HG03565 (cell line): Measurements from ENCODE around the gene SOCS6.
"Not testable (repeated sequence)": the region's sequence is repeated elsewhere in the genome, so short reads cannot be mapped to it uniquely, and the experiment has no call there.

ENCODE experiments used
- ATAC-seq: cut with Tn5 transposase; IDR thresholded peaks from one replicate; pipeline ENCODE4 v1.9.1; 2021; ENCODE audit warnings: mild to moderate bottlenecking, moderate library complexity; ENCODE audit not compliant: unreplicated experiment

Gene SOCS6

DNA sequence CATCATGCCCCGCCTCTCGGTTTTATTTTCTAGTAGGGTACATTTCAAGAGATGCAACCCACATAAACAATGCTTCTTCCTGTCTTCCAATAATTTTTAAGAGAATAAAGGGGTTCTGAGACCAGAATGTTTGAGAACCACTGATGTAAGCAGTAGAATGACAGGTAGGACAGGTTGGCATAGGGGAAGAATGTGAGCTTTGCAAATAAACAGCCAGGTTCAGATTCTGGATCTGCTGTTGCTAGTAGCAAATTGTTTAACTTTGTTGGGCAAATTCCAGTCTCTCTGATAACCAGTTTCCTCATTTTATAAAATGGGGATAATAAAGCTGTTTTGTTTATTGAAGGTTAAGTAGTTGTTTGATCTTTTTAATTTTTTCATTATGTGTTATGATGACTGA is 32.8 kb downstream of the SOCS6 start:
- ATAC-seq: no peak

DNA sequence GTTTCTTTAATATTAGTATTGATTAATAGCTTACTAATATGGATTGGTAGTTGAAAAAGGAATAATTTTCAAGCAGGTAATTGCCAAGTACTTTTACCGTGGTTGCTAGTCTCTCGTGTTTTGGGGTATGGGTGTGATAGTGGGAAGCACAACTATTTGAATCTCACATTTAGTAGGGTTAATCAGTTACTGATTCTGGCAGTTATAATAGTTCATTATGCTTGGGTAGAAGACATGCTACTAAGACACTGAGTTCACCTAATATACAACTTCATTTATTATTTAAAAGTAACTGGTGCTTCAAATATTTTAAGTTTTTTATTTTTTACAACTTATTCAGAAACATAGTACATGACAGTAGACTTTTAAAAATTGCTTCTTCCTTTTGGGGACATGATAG is 33.5 kb downstream of the SOCS6 start:
- no peak for ATAC-seq

DNA sequence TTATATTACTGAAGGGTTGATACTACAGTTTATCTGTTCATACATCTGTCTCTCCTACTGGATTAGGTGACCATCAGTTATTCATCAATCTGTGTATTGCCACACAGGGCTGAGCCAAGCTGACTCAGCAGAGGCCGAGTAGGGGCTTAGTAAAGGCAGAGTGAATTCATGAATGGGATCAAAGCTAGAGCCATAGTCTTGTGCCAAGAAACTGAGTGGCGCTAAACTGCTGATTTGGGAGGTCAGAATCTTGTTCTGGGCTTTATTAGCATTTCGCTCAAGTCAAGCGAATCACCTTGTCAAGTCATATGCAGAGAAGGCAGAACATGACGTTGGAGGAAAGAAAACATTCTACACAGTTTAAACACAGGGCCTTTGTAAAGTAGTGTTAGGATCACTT is 34.1 kb downstream of the SOCS6 start:
- no peak for ATAC-seq

DNA sequence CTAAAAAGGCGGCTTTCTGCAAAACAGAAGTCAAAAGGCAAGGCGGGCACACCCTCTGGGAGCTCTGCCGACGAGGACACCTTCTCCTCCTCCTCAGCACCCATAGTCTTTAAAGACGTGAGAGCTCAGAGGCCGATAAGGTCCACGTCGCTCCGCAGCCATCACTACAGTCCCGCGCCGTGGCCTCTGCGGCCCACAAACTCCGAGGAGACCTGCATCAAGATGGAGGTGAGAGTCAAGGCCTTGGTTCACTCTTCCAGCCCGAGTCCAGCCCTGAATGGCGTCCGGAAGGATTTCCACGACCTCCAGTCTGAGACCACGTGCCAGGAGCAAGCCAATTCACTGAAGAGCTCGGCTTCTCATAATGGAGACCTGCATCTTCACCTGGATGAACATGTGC is 36.1 kb downstream of the SOCS6 start:
- no peak for ATAC-seq

DNA sequence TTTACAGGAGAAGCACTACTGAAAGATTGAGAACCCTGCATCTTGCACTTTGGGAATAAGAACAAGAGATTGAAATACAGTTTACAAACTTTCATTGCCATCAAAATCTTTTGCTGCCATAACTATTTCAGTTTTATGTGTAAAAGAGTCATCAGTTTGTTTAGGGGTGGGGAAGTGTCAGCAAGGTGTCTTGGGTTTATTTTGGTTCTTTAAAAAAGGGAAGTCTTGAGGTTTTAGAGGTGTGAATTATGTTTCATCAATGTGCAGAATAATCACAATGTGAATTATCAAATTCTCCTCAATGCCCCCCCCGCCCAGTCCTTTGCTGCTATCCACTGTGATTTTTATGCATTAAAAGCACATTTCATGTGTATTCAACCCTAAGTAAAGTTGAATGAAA is 37.4 kb downstream of the SOCS6 start:
- ATAC-seq: no peak

DNA sequence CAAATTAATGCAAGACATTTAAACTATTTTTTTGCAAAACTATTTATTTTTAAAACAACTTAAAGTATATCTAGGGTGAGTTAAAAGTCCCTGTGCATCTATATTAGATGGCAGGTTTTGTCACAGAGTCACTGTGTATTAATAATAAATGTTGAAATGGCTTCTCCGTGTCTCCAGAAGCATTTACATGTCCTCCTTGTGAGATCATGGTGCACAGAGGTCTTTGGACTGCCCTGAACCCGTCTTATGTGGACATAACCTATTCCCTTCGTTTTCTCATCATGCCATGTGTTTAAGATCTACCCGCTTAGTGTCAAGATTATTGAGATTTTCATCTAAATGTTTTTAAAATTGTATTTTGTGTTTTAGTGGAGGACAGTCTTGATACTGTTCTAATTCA is 39.3 kb downstream of the SOCS6 start:
- no peak for ATAC-seq

DNA sequence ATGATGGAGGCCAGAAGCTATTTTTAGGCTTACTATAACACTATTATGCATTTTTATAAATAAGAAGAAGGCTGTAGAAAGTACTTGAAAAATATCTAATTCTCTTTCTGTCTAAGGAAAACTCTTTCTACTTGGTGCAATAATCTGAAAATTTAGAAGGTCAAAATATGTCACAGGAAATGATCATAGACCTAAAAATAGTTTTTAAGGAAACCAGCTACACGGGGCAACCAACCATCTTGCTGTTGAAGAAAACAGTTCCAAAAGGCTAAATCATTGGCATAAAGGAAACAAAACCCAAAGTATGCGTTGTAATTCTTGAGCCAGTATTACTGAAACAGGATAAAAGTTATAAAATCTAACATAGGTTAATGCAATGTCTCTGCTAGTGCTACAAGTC is 40.2 kb downstream of the SOCS6 start:
- no peak for ATAC-seq

DNA sequence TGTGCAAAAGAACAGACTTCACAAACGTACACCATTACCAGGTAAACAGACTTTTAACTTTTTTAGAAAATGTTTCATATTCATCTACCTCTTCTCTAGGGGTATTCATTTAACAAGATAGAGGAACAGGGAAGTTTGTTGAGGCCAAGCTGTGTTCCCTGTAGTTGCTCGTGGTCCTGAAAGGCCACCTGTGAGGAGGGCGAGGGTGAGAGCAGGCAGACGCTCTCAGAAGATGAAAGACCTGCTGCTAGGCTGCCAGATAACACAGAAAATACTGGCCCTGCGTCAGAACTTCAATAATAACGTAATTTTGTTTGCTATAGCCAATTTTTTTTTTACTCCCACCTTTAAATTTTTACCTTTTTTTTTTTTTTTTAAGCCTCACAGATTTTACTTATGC is 42.0 kb downstream of the SOCS6 start:
- ATAC-seq: no peak

DNA sequence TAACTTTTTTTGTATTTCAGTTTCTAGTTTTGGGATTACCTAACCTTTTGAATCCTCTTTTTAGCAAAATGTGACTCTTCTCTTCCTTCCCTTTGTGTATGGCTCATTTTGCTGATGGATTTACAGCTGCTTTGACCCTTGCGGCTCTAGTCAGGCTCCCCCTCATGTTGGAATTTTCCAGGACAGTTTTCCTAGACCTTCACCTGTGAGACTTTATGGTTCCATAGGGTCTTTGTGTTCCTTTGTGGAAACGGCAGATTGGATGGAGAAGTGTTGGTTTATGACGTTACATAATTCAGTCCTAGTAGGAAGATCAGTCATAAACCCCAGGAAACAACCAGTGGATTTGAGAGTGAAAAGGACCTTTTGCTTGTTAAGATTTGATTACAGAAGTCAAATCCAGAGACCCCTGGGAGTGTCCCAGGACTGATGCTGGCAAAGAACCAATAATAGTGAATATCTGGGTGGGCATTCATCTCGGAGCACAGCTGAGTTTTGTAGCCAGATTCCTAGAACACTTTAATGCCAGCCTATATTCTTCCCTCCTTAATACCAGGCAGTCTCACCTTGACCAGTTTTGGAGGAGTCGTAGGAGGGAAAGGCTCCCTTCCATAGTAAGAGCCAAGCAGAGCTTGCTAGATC is 42.7 kb downstream of the SOCS6 start:
- ATAC-seq: no peak

DNA sequence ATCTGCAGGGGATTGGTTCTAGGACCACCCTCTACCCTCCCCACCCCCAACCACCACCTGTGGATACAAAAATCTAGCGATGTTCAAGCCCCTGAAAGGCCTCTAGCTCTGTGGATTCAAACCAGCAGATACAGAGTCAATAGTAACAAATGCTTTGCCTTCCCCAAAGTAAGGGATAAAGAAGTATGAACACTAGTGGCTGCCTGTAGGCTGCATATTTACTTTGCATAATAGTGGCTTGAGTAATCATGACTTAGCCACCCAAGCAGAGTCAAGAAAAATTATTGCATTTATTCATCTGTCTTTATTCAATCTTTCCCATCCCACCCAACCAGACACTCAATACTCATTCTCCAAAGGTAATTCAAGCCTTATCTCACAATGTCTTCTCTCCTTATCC is 43.8 kb downstream of the SOCS6 start:
- no peak for ATAC-seq

DNA sequence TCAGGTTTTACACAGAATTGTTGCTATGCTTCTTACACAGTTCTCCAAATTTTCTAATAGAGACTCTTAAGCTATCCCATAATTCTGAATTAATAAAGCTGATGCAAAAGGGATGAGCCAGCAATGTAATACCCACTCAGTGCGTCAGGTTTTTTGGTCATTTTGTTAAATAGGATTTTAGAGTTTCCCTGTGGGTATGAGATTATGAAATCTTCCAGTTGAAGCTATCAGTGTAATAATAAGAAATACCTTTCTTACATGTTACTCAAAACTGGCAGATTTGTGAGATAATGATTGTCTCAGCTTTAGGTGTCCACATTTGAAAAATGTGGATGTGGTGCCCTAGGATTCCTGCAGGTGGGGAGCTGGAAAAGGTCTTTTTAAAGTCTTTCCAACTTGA is 44.5 kb downstream of the SOCS6 start:
- no peak for ATAC-seq

DNA sequence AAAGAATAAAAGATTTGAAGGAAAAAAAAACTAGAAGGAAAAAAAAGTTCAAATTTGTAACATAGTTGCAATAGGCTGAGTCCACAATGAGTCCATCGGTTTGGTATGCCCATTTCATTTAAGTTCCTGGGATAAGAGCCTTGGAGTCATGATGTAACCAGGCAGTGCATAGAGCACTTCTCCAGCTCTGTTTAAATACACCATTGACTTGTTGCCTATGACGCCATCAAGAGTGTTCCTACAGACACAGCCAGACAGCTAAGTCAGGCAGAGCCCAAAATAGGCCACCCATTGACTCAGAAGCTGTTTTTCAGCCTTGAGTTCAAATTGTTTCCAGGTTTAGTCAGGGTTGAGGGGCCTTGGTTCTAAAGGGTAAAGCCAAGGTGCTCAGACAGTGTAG is 44.9 kb downstream of the SOCS6 start:
- no peak for ATAC-seq

DNA sequence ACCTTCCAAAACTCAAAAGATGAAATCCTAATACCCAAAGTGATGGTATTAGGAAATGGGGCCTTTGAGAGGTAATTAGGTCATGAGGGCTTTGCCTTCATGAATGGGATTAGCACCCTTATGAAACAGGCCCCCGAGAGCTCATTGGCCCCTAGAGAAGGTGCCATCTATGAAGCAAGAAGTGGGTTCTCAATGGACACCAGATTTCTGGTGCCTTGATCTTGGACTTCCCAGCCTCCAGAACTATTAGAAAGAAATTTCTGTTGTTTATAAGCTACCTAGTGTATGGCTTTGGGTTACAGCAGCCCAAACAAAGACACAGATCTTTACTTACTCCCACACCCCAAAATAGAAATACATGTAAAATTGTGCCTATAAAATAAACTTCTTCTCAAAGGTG is 45.4 kb downstream of the SOCS6 start:
- ATAC-seq: no peak

DNA sequence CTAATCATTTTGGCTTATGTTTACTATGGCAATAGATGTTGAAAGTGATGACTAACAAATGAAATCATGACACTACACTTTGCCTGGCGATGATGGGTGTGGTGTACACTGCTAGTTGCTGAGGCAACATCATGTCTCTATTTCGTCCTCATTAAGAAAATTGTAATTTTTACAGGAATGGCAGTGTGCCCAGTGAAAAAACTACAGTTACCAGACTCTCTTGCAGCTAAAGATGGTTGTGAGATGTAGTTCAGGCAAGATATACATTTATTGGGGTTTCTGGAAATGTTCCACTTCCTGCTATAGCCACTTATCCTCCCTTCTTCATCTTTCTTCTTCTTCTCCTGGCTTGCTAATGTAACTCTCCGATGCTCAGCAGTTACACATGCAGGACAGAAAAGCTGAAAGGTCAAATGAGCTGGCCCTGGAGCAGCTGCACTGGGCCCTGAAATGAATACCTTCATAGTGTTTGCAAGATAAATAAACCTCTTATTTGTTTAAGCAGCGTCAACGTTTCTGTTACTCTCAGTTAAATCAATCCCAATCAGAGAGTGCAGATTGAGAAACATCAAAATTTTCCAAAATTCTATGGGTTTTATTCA is 46.0 kb downstream of the SOCS6 start:
- ATAC-seq: no peak

DNA sequence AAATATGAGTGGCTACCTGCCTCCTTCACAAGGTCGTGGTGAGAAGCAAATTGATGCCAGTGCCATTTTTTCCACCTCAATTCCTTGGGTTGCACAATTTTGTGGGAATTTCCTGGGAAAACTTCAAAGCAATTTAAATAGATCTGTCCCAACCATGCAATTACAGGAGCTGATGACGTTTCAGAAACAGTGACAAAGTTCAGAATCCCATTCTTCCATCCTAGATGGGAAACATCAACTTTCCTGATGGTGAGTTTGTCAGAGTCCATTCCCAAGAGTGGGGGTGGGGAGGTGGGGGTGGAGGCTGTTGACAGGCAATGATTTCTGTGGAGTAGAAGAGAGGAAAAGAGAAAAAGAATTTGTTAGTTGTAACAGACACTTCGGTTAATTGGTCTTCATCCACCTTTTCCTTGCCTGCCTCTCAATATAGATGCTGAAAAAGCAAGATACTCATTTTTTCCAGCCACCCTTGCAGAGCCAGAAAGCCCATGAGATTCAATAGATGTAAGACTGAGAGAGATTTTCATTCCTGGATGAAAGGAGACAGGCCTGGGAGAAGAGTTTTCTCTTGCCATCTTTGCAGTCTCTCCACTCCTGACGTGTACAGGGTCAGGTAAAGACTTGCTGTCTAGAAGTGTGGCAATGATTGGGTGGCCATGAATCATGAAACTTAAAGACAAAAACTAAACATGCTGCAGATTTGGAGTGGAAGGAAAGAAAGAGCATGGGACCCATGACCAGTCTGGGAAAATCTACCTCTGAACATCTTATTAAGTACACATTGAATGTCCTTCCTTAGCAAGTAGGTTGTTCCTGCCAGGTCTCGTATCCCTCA is 47.3 kb downstream of the SOCS6 start:
- ATAC-seq: no peak

DNA sequence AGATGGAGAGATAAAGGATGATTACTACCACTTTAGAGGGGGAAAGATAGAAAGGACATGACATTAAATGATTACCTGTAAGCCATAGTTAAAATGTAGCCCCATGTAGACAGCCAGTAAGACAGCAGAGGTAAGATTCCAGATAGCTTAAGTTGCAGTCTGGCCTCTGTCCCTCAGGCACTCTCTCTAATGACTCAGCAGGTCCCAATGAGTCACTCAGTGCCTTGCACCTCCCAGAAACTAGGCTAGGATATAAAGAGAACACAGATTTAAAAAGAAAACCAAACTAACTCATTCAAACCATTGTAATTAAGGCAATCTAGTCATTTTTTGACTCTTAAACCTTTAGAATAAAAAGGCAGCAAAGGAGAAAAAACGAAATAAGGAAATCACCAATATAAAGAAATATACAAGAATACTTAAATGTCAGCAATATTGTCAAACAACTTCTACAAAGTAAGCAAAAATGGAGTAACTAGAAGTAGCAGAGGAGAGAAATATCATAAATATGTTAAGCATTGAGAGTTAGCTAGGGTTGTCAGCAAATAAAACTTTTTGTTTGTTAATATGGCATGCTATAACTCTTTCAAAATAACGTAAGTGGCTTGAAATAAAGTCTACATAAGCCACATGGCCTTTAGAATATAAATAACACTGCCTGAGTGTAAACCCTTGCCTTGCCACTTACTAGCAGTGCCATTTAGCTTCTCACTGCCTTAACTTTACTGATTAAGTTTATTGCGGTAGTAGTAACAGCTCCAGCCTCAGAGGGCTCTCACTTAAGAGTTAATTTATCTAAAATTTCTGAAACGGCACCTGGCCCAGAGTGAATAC is 48.5 kb downstream of the SOCS6 start:
- peak; percentile 65 for ATAC-seq

DNA sequence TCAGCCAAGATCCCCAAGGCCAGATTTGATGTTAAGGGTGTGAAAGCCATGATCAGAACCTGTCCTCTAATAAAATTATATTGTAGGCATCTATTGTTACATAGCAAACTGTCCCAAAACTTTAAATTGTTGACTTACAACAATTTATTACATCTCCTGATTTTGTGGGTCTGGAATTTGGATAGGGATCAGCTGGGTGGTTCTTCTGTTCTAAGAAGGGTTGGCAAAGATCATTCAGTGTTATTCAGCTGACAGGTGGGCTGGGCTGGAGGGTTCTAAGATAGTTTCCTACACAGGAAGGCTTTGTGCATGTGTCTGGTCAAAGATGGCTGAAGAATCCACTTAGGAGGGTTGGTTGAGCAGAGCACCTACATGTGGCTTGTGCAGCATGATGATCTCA is 50.0 kb downstream of the SOCS6 start:
- ATAC-seq: no peak

DNA sequence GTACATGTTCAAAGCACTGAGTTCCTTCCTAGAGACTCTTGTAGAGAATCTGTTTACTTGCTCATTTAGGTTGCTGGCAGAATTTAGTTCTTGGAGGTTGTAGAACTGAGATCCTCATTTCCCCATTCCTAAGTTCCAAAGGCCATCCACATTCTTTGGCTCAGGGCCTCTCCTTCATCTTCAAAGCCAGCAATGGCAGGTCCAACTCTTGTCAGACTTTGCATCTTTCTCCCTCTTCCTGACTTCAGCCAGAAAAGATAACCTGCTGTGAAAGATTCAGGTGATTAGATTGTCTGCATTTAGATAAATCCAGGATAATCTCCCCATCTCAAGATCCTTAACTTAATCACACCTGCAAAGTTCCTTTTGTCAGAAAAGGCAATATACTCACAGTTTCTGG is 51.1 kb downstream of the SOCS6 start:
- ATAC-seq: no peak

DNA sequence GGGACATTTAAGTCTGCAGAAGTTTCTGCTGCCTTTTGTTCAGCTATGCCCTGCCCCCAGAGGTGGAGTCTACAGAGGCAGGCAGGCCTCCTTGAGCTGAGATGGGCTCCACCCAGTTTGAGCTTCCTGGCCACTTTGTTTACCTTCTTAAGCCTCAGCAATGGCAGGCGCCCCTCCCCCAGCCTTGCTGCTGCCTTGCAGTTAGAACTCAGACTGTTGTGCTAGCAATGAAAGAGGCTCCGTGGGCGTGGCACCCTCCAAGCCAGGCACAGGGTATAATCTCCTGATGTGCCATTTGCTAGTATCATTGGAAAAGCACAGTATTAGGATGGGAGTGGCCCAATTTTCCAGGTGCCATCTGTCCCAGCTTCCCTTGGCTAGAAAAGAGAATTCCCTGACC is 59.6 kb downstream of the SOCS6 start:
- ATAC-seq: not testable (repeated sequence)

DNA sequence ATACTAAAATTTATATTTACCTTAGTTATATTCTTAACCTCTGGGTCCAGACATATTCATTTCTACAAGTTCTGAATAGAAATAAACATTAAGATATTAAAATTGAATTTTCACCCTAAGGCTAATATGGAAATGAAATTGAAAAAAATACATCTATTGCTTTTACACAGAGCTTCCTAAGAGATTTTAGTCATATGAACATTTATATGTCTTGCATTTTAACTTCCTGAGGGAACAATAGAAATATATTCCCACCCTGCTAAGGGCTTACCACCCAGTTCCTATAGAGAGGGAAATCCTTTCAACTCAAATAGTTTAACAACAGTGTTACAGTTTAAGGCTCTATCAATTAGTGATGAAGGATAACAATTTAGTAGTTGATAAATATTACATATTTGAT is 60.5 kb downstream of the SOCS6 start:
- ATAC-seq: no peak

DNA sequence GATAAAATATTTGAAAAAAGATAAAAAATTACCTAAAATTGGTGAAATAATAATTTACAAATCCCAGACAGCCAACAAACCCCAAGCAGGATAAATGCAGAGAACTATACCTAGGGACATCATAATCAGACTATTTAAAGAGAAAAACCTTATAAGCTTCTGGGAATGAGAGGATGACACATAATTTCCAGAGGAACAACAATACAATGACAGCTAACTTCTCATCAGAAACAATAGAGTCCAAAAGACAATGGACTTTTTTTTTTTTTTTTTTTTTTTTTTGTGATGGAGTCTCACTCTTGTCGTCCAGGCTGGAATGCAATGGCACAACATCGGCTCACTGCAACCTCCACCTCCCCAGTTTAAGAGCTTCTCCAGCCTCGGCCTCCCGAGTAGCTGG is 65.2 kb downstream of the SOCS6 start:
- no peak for ATAC-seq
